HFF-Myc (cell line): ENCODE measurements around the gene ACOT7.

Experiments used
- DNase-seq: peaks from one replicate; pipeline ENCODE4 v3.0.0-alpha.2; 2011; ENCODE audit warnings: low read depth; ENCODE audit errors: extremely low read depth
- H3K4me3 ChIP-seq: replicated peaks from 2 replicates; pipeline ENCODE4 v1.5.1; 2011; ENCODE audit warnings: low read depth, mild to moderate bottlenecking, control low read depth, low read length
- TF ChIP-seq, protein P1 (sequence below): IDR thresholded peaks from 2 replicates; pipeline ENCODE4 v1.5.1; 2012; ENCODE audit warnings: mild to moderate bottlenecking, low read depth, low read length, control low read depth; ENCODE audit errors: missing control alignments

Gene ACOT7

DNA sequence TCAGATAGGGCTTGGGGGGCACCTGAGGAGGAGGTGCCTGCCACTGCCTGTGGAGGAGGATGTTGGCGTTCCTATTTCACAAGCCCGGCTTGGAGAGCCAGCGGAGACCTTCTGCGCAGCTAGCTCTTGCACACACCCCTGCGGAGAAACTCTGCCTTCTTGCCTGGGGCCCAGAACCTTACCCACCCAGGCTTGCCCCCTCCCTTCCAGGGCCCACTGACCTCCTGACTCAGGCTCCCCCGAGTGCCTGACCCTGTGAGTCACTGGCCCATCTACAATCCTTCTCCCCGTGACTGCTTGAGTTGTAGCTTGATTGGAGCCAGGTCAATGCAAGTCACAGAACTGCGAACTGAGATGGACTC, 22.7 kb upstream of the ACOT7 start:
- no peak overlapping the region for H3K4me3 ChIP-seq
- no peak for DNase-seq
- TF ChIP-seq, protein P1, sequence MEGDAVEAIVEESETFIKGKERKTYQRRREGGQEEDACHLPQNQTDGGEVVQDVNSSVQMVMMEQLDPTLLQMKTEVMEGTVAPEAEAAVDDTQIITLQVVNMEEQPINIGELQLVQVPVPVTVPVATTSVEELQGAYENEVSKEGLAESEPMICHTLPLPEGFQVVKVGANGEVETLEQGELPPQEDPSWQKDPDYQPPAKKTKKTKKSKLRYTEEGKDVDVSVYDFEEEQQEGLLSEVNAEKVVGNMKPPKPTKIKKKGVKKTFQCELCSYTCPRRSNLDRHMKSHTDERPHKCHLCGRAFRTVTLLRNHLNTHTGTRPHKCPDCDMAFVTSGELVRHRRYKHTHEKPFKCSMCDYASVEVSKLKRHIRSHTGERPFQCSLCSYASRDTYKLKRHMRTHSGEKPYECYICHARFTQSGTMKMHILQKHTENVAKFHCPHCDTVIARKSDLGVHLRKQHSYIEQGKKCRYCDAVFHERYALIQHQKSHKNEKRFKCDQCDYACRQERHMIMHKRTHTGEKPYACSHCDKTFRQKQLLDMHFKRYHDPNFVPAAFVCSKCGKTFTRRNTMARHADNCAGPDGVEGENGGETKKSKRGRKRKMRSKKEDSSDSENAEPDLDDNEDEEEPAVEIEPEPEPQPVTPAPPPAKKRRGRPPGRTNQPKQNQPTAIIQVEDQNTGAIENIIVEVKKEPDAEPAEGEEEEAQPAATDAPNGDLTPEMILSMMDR: no peak

DNA sequence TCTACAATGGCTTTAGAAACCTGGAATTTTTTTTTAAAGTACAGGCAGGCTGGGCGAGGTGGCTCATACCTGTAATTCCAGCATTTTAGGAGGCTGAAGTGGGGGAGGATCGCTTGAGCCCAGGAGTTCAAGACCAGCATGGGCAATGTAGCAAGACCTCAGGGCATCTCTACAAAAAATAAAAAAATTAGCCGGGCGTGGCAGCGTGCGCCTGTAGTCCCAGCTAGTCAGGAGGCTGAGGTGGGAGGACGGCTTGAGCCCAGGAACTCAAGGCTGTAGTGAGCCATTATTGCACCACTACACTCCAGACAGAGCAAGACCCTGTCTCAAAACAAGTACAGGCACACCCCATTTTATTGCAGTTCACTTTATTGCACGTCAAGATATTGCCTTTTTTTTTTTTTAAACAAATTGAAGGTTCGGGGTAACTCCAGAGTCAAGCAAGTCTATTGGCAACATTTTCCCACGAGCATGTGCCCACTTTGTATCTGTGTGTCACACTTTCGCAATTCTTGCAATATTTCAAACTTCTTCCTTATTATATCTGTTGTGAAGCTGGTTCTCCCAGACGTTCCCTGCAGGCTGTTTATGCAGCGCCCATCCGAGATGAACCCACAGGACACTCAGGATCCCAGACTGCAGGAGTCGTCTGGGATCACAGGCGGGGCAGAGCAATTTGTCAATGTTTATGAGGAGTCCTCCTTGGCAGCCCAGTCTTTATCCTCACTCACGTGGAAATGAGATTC, 21.5 kb upstream of the ACOT7 start:
- DNase-seq: no peak
- TF ChIP-seq, protein P1: no peak
- H3K4me3 ChIP-seq: no peak overlapping the region

DNA sequence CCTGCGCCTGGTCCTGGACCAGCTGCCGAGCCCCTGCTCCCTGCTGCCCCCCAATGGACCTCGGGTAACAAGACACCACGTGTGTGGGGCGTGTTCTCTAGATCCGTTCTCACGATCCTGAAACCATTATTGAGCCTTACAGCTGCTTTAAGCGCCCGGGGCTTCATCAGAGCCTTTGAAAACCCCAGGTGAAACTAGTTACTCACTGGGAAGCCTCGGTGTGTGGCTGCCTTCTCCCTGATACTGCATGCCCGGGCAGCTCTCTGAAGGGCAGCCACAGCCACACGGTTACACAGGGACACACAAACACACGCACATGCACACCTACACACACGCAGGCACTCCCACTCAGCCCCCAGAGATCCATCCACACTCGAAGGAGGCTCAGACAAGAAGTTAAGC, 20.9 kb upstream of the ACOT7 start:
- no peak overlapping the region for H3K4me3 ChIP-seq
- peak; percentile 55 for DNase-seq

DNA sequence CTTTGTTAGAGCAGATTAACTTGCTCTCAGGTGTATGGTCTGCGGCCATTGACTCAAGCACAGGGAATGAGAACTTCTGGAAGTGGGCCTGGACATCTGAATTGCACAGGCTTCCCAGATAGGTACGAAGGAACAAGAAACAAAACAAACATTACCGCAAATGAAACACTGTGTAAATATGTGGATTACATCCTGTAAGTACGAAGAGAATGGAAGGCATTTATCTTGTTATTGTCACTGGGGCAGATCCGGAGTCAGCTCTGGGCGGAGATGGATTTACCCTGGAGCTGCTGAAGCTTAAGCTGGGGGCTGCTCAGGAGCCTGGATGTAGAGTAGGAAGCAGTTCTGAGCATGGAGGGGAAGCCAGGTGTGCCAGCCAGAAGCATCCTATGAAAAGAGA, 19.3 kb upstream of the ACOT7 start:
- TF ChIP-seq, protein P1: no peak
- no peak for DNase-seq
- no peak overlapping the region for H3K4me3 ChIP-seq

More for the DNA sequence above, 20.9 kb upstream of the ACOT7 start:
- TF ChIP-seq, protein P1: peak; percentile 75

DNA sequence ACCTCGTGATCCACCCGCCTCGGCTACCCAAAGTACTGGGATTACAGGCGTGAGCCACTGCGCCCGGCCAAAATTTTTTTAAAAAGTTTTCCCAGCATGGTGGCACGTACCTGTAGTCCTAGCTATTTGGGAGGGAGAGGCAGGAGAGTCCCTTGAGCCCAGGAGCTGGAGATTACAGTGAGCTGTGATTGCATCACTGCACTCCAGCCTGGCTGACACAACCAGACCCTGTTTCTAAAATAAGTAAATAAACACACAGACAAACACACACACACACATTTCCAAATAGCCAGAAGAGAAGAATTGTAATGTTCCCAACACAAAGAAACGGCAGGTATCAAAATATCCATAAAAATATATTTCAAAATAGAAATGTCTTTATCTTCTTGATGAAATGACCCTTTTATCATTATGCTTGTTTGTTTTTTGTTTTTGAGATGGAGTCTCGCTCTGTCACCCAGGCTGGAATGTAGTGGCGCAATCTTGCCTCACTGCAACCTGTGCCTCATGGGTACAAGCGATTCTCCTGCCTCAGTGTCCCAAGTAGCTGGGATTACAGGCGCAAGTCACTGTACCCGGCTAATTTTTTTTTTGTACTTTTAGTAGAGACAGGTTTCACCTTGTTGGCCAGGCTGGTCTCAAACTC, 16.8 kb upstream of the ACOT7 start:
- TF ChIP-seq, protein P1: no peak
- DNase-seq: no peak

DNA sequence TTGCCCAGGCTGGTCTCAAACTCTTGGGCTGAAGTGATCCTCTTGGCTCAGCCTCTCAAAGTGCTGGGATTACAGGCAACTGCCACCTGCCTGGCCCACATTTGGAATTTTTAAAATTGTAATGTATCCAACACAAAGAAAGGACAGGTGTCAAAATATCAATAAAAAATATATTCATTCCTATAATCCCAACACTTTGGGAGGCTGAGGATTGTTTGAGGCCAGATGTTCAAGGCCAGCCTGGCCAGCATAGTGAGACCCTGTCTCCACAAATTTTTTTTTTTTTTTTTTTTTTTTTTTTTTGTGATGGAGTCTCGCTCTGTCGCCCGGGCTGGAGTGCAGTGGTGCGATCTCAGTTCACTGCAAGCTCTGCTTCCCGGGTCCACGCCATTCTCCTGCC, 16.2 kb upstream of the ACOT7 start:
- TF ChIP-seq, protein P1: no peak
- H3K4me3 ChIP-seq: no peak overlapping the region
- no peak for DNase-seq

More for the DNA sequence above, 16.8 kb upstream of the ACOT7 start:
- no peak overlapping the region for H3K4me3 ChIP-seq
